H1 (cell line): Measurements from ENCODE around the gene DENND1A. TPM values are rescaled to one million over a fixed set of nuclear protein-coding genes. Genes with fewer than 3 reads are reported as not detected.

ENCODE experiments used
- CTCF ChIA-PET: fragments of 300-600 bp; sonication (Branson Sonifier 250); formaldehyde crosslinking; loops from one replicate; lab custom pipeline; 2021; ENCODE audit not compliant: partially characterized antibody; lab: Charles Lee
- POLR2A ChIA-PET: fragments of 300-600 bp; sonication (Branson Sonifier 250); formaldehyde crosslinking; loops from one replicate; lab custom pipeline; 2021; ENCODE audit warnings: inconsistent platforms; ENCODE audit not compliant: partially characterized antibody; lab: Charles Lee
- DNase-seq, 2 experiments: peaks; one replicate each; pipeline versions ENCODE4 v3.0.0 to v3.0.0-alpha.2; 2010 to 2022; ENCODE audit warnings: low spot score in 2 of 2, low read depth in 1 of 2, mixed read lengths in 1 of 2
- FAIRE-seq: peaks from 2 replicates; lab custom pipeline; 2011; peaks lifted over from hg19 to GRCh38; lab: Jason Lieb, UNC
- H2AFZ ChIP-seq: 2 replicates; pipeline ENCODE4 v1.8.1; 2012; ENCODE audit warnings: low read length, inconsistent platforms
- H2AK5ac ChIP-seq: 2 replicates; pipeline ENCODE4 v1.6.1; 2013; ENCODE audit warnings: low read depth, low read length
- H2BK120ac ChIP-seq: replicated peaks from 2 replicates; pipeline ENCODE3; 2013; ENCODE audit warnings: low read depth, low read length, inconsistent platforms
- H2BK12ac ChIP-seq: 2 replicates; pipeline ENCODE4 v1.6.1; 2013; ENCODE audit warnings: low read depth, low read length
- H2BK15ac ChIP-seq: 2 replicates; pipeline ENCODE4 v1.6.1; 2013; ENCODE audit warnings: low read length
- H2BK20ac ChIP-seq: 2 replicates; pipeline ENCODE4 v1.6.1; 2013; ENCODE audit warnings: low read length
- H2BK5ac ChIP-seq: 2 replicates; pipeline ENCODE4 v1.6.1; 2013; ENCODE audit warnings: low read depth, low read length
- H3K14ac ChIP-seq: 2 replicates; pipeline ENCODE4 v1.6.1; 2013; ENCODE audit warnings: inconsistent platforms; ENCODE audit not compliant: insufficient read length
- H3K18ac ChIP-seq: 2 replicates; pipeline ENCODE4 v1.6.1; 2013; ENCODE audit warnings: low read length; ENCODE audit errors: extremely low read depth
- H3K23ac ChIP-seq: 2 replicates; pipeline ENCODE4 v1.6.1; 2013; ENCODE audit warnings: inconsistent platforms; ENCODE audit not compliant: insufficient read length
- H3K23me2 ChIP-seq: 2 replicates; pipeline ENCODE4 v1.6.1; 2013; ENCODE audit warnings: low read depth, low read length
- H3K27ac ChIP-seq: 2 replicates; pipeline ENCODE4 v1.6.1; 2011; ENCODE audit warnings: low read depth, low read length, inconsistent platforms
- H3K27me3 ChIP-seq, 4 experiments: replicated peaks in 1 of 4; 1 replicate in 1 of 4; 2 replicates in 3 of 4; pipeline versions ENCODE4 v1.6.1 to v1.8.1; 2011 to 2013; ENCODE audit warnings: low read length in 3 of 4, mild to moderate bottlenecking in 3 of 4, inconsistent platforms in 2 of 4, mixed read lengths in 2 of 4, moderate library complexity in 1 of 4; ENCODE audit not compliant: control insufficient read depth in 3 of 4, insufficient read depth in 3 of 4; ENCODE audit errors: extremely low read depth in 1 of 4
- H3K36me3 ChIP-seq, 4 experiments: 2 replicates each; pipeline versions ENCODE4 v1.6.1 to v1.8.1; 2011 to 2013; ENCODE audit warnings: mild to moderate bottlenecking in 4 of 4, low read length in 3 of 4, moderate library complexity in 2 of 4, control low read depth in 1 of 4, inconsistent platforms in 1 of 4; ENCODE audit not compliant: insufficient read depth in 4 of 4, control insufficient read depth in 2 of 4
- H3K4ac ChIP-seq: replicated peaks from 2 replicates; pipeline ENCODE3; 2013; ENCODE audit warnings: low read length, low read depth, mixed read lengths, inconsistent platforms; ENCODE audit not compliant: insufficient read length
- H3K4me1 ChIP-seq, 4 experiments: replicated peaks in 1 of 4; 1 replicate in 1 of 4; 2 replicates in 3 of 4; pipeline versions ENCODE4 v1.6.1 to v1.8.1; 2011 to 2013; ENCODE audit warnings: low read length in 3 of 4, inconsistent platforms in 2 of 4, mixed read lengths in 1 of 4; ENCODE audit not compliant: insufficient read depth in 4 of 4, control insufficient read depth in 3 of 4
- H3K4me2 ChIP-seq, 2 experiments: 2 replicates each; pipeline versions ENCODE4 v1.6.1 to v1.8.1; 2011 to 2013; ENCODE audit warnings: low read depth in 2 of 2, low read length in 2 of 2, control low read depth in 1 of 2, inconsistent platforms in 1 of 2, mild to moderate bottlenecking in 1 of 2; ENCODE audit not compliant: insufficient read depth in 1 of 2
- H3K4me3 ChIP-seq, 4 experiments: fragments of 200-600, 300-600 bp in 1 of 4; sonication (generic), shearing (Covaris generic), sonication (Bioruptor Twin) in 1 of 4; 2 replicates each; pipeline versions ENCODE4 v1.5.1 to v1.8.1; 2011 to 2016; ENCODE audit warnings: low read length in 4 of 4, low read depth in 3 of 4, control low read depth in 2 of 4, inconsistent platforms in 2 of 4, mild to moderate bottlenecking in 2 of 4, mixed read lengths in 1 of 4, moderate library complexity in 1 of 4; ENCODE audit not compliant: insufficient read depth in 2 of 4; ENCODE audit errors: extremely low read depth in 1 of 4
- H3K56ac ChIP-seq: replicated peaks from 2 replicates; pipeline ENCODE3; 2013; ENCODE audit warnings: low read depth, mild to moderate bottlenecking, mixed read lengths, low read length, inconsistent platforms; ENCODE audit not compliant: insufficient read length
- H3K79me1 ChIP-seq: 2 replicates; pipeline ENCODE4 v1.6.1; 2013; ENCODE audit warnings: low read depth, low read length, control low read depth
- H3K79me2 ChIP-seq, 2 experiments: 2 replicates each; pipeline versions ENCODE4 v1.6.1 to v1.8.1; 2012 to 2013; ENCODE audit warnings: low read length in 2 of 2, mild to moderate bottlenecking in 2 of 2, inconsistent platforms in 1 of 2; ENCODE audit not compliant: insufficient read depth in 2 of 2, control insufficient read depth in 1 of 2
- H3K9ac ChIP-seq, 4 experiments: replicated peaks in 1 of 4; 1 replicate in 1 of 4; 2 replicates in 3 of 4; pipeline versions ENCODE4 v1.6.1 to v1.8.1; 2011 to 2013; ENCODE audit warnings: low read depth in 3 of 4, low read length in 3 of 4, control low read depth in 2 of 4, mild to moderate bottlenecking in 2 of 4, moderate library complexity in 2 of 4, inconsistent platforms in 1 of 4; ENCODE audit errors: extremely low read depth in 1 of 4
- H3K9me3 ChIP-seq, 2 experiments: 2 replicates each; pipeline versions ENCODE4 v1.6.1 to v1.8.1; 2012 to 2013; ENCODE audit warnings: mild to moderate bottlenecking in 2 of 2, moderate library complexity in 2 of 2, control low read depth in 1 of 2, inconsistent platforms in 1 of 2, low read depth in 1 of 2, low read length in 1 of 2, mixed read lengths in 1 of 2; ENCODE audit not compliant: insufficient read depth in 2 of 2
- H4K20me1 ChIP-seq, 2 experiments: replicated peaks in 1 of 2; 2 replicates each; pipeline versions ENCODE3 to v1.8.1; 2011 to 2013; ENCODE audit warnings: inconsistent platforms in 2 of 2, low read length in 2 of 2, mild to moderate bottlenecking in 1 of 2; ENCODE audit not compliant: insufficient read depth in 2 of 2, control insufficient read depth in 1 of 2
- H4K5ac ChIP-seq: 2 replicates; pipeline ENCODE4 v1.6.1; 2013; ENCODE audit warnings: low read length, low read depth, mixed read lengths, inconsistent platforms; ENCODE audit not compliant: insufficient read length
- H4K8ac ChIP-seq: 2 replicates; pipeline ENCODE4 v1.8.0; 2013; ENCODE audit warnings: mild to moderate bottlenecking, moderate library complexity, low read length, inconsistent platforms; ENCODE audit not compliant: insufficient read depth; ENCODE audit errors: extremely low read depth
- H4K91ac ChIP-seq: replicated peaks from 2 replicates; pipeline ENCODE3; 2013; ENCODE audit warnings: low read length, mixed read lengths, inconsistent platforms; ENCODE audit not compliant: insufficient read length
- CBX5 ChIP-seq: fragments of 300-800, 300-1000 bp; sonication (generic); IDR thresholded peaks from 2 replicates; pipeline ENCODE4 v1.7.1; 2016; ENCODE audit warnings: antibody characterized with exemption, low read length, low read depth
- CTBP2 ChIP-seq: IDR thresholded peaks from 2 replicates; pipeline ENCODE4 v1.7.0; 2011; ENCODE audit warnings: borderline replicate concordance, mild to moderate bottlenecking, moderate library complexity, mixed read lengths, low read length; ENCODE audit not compliant: insufficient read depth, insufficient read length
- HDAC6 ChIP-seq: IDR thresholded peaks from one replicate; pipeline ENCODE4 v1.7.1; 2012; ENCODE audit warnings: low read depth, mild to moderate bottlenecking, inconsistent platforms, low read length, moderate library complexity
- JUN ChIP-seq: IDR thresholded peaks from 2 replicates; pipeline ENCODE4 v1.6.1; 2011; ENCODE audit warnings: low read depth, mild to moderate bottlenecking, improper control_type of control experiment, low read length
- PHF8 ChIP-seq: fragments of 200-600 bp; sonication (generic); conservative IDR thresholded peaks from 2 replicates; pipeline ENCODE4 v1.7.1; 2012; ENCODE audit warnings: low read depth, mild to moderate bottlenecking, inconsistent platforms, low read length, moderate library complexity
- POLR2AphosphoS5 ChIP-seq: IDR thresholded peaks from 2 replicates; pipeline ENCODE4 v1.6.1; 2011; ENCODE audit warnings: low read depth, low read length
- RXRA ChIP-seq: IDR thresholded peaks from 2 replicates; pipeline ENCODE4 v1.6.1; 2011; ENCODE audit warnings: low read depth, mild to moderate bottlenecking, low read length, moderate library complexity; ENCODE audit not compliant: insufficient read depth
- SP2 ChIP-seq: IDR thresholded peaks from 2 replicates; pipeline ENCODE4 v1.6.1; 2012; ENCODE audit warnings: mild to moderate bottlenecking, low read length, inconsistent platforms
- SUZ12 ChIP-seq: fragments of 200-600 bp; sonication (generic); IDR thresholded peaks from 2 replicates; pipeline ENCODE4 v1.6.1; 2012; ENCODE audit warnings: mild to moderate bottlenecking, inconsistent platforms, low read length, moderate library complexity, mixed read lengths
- TAF1 ChIP-seq: IDR thresholded peaks from 2 replicates; pipeline ENCODE4 v1.6.1; 2011; ENCODE audit warnings: mild to moderate bottlenecking, low read depth, low read length
- TEAD4 ChIP-seq: IDR thresholded peaks from 2 replicates; pipeline ENCODE4 v1.6.1; 2012; ENCODE audit warnings: low read depth, low read length, inconsistent platforms, mixed read lengths
- WGBS, 2 experiments: shearing (Covaris generic) in 1 of 2; methylation state at CpG; one replicate each; pipeline versions ENCODE4 v1.1.6 to v1.1.7; 2013 to 2015; ENCODE audit warnings: low lambda C conversion rate in 2 of 2, mixed read lengths in 2 of 2, inconsistent platforms in 1 of 2, low coverage in 1 of 2, missing lambda C conversion rate in 1 of 2; ENCODE audit not compliant: insufficient replicate concordance in 2 of 2, insufficient coverage in 1 of 2, insufficient read length in 1 of 2; ENCODE audit errors: extremely low coverage in 1 of 2, missing lambda C conversion rate in 1 of 2; 5-methylcytosine and 5-hydroxymethylcytosine counted together
- polyA plus RNA-seq, 7 experiments: library from polyadenylated mRNA; depleted of rRNA in 3 of 7; stranded (reverse) in 5 of 7; unstranded in 2 of 7; fragments of >200 nt in 5 of 7; fragments of 200-250 nt in 2 of 7; gene quantifications; 1 replicate in 5 of 7; 2 replicates in 1 of 7; 4 replicates in 1 of 7; pipeline versions ENCODE4 v1.2.1 to v1.2.3, GENCODE V29; 2011 to 2013; ENCODE audit warnings: missing spikeins in 2 of 7, mixed read lengths in 2 of 7
- total RNA-seq: library from RNA; stranded (reverse); fragmentation: NEBNext Ultra II Directional; extraction: Animal tissue kit (Norgen Biotek cat#: 25700); gene quantifications from 2 replicates; pipeline ENCODE4 v1.2.1, GENCODE V29; 2021
- TF ChIP-seq, protein P1 (sequence below): IDR thresholded peaks from 2 replicates; pipeline ENCODE4 v1.6.1; 2012; ENCODE audit warnings: low read length, inconsistent platforms

The DENND1A gene
- total and polyA plus RNA-seq, 2 of the 8 experiments (the other 6 are each of a cell fraction or from before 2014, with no cell fraction given) = 24.1 to 26.4 TPM

GRCh38 chr9:123453076-123453667 is 476.8 kb downstream of the DENND1A start:
- no peaks in the 10 kb centered on the region for H3K79me2 ChIP-seq
- H3K9ac ChIP-seq = no peak overlapping the region
- H3K27me3 ChIP-seq = no peaks in the 10 kb centered on the region
- ChIA-PET CTCF (interaction anchor here (1.0 to 1.5 kb wide), 3 partner anchors 19 to 588 kb away, joined by 4 to 5 read pairs (median 4); no protein-coding TSS in a partner anchor), POLR2A (no interaction called here)
- no peak overlapping the region for H3K23ac ChIP-seq
- H3K79me1 ChIP-seq = no peaks in the 10 kb centered on the region
- no peak overlapping the region for H4K5ac ChIP-seq
- H3K4me2 ChIP-seq = no peak overlapping the region
- FAIRE-seq = no peak
- no peak overlapping the region for H3K4ac ChIP-seq
- no peak overlapping the region for H2BK12ac ChIP-seq
- H2BK120ac ChIP-seq = no peak overlapping the region
- peaks cover 0 to 2% (median 0%) of the 10 kb centered on the region in 4 experiments; a peak in 1 of 7 replicates for H3K4me1 ChIP-seq
- H3K27ac ChIP-seq = no peak overlapping the region
- no peak overlapping the region for H3K4me3 ChIP-seq
- H2BK15ac ChIP-seq = no peak overlapping the region
- no peak for DNase-seq
- H3K18ac ChIP-seq = no peak overlapping the region
- no peak overlapping the region for H2BK5ac ChIP-seq
- no peak overlapping the region for H4K8ac ChIP-seq
- H2BK20ac ChIP-seq = no peak overlapping the region
- no peak overlapping the region for H2AFZ ChIP-seq
- H4K20me1 ChIP-seq = no peaks in the 10 kb centered on the region
- H4K91ac ChIP-seq = no peak overlapping the region
- no peak overlapping the region for H3K56ac ChIP-seq
- no peaks in the 10 kb centered on the region for H3K23me2 ChIP-seq
- no peaks in the 10 kb centered on the region for H3K9me3 ChIP-seq
- 93% methylated on average over 14 of the region's 14 CpGs; no CpG with 5 or more reads in 1 of the 2 experiments for WGBS, 2 experiments
- no peaks in the 10 kb centered on the region; a peak in 1 of 8 replicates for H3K36me3 ChIP-seq
- H3K14ac ChIP-seq = no peak overlapping the region
- H2AK5ac ChIP-seq = no peak overlapping the region
- no peak for TF ChIP-seq SUZ12
- TF ChIP-seq JUN = no peak
- no peak for TF ChIP-seq POLR2AphosphoS5
- no peak for TF ChIP-seq TEAD4
- TF ChIP-seq, protein P1, sequence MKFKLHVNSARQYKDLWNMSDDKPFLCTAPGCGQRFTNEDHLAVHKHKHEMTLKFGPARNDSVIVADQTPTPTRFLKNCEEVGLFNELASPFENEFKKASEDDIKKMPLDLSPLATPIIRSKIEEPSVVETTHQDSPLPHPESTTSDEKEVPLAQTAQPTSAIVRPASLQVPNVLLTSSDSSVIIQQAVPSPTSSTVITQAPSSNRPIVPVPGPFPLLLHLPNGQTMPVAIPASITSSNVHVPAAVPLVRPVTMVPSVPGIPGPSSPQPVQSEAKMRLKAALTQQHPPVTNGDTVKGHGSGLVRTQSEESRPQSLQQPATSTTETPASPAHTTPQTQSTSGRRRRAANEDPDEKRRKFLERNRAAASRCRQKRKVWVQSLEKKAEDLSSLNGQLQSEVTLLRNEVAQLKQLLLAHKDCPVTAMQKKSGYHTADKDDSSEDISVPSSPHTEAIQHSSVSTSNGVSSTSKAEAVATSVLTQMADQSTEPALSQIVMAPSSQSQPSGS = no peak
- TF ChIP-seq CTBP2 = no peak
- no peak for TF ChIP-seq CBX5
- no peak for TF ChIP-seq RXRA
- TF ChIP-seq TAF1 = no peak
- TF ChIP-seq HDAC6 = no peak
- no peak for TF ChIP-seq PHF8
- no peak for TF ChIP-seq SP2
